Stimulated activated CD8-positive, alpha-beta memory T cell treated with anti-CD3 and anti-CD28 coated beads, Interleukin-4, amount 100 ng/mL, for 4 hours (primary cell): ENCODE data around the gene RYR3.

Source experiments
- DNase-seq, 2 donors: peaks; one replicate each; pipeline ENCODE4 v3.0.0-alpha.2; 2020; ENCODE audit warnings: low read depth in 2 of 2, low spot score in 1 of 2

RYR3 gene

GRCh38 chr15:33380406-33380805, 69.6 kb downstream of the RYR3 start:
- no peak for DNase-seq

DNA sequence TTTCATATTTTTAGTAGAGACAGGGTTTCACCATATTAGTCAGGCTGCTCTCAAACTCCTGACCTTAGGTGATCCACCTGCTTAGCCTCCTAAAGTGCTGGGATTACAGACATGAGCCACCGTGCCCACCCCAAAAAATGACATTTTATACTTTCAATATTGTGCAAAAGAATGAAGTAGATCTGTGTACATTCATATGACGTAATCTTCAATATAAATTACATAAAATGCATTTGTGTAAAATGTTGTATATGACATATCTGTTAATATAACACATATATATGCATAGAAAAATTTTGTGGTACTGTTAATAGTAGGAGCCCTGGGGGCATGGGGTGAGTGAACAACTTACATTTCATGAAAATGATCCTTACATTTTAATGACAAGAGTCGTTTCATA, 71.7 kb downstream of the RYR3 start:
- DNase-seq: no peak

GRCh38 chr15:33384307-33384706, 73.5 kb downstream of the RYR3 start:
- no peak for DNase-seq

DNA sequence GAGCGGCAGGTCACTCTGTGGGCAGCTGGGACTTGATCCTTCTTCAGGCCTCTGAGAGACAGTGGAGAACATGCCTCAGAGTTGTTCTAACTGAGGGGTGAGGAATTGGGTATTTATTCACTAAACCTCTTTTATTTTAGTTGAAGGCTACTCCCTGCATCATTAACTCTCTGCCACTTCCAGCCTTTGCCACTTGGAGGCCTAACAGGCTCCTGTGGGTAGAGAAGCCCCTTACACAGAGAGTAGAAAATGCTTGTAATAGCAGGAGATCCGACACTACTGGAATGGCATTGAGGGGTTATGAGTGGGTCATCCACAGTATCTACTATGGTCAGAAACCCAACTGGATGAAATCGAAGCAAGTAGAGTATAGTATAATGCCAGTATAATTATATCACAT, 81.7 kb downstream of the RYR3 start:
- DNase-seq: no peak

- no peak for DNase-seq
Measured at GRCh38 chr15:33393546-33393945, 82.8 kb downstream of the RYR3 start.

- no peak for DNase-seq
Measured at GRCh38 chr15:33395321-33395720, 84.6 kb downstream of the RYR3 start.

GRCh38 chr15:33395846-33396245, 85.1 kb downstream of the RYR3 start:
- no peak for DNase-seq

GRCh38 chr15:33396475-33396874, 85.7 kb downstream of the RYR3 start:
- DNase-seq: no peak

DNA sequence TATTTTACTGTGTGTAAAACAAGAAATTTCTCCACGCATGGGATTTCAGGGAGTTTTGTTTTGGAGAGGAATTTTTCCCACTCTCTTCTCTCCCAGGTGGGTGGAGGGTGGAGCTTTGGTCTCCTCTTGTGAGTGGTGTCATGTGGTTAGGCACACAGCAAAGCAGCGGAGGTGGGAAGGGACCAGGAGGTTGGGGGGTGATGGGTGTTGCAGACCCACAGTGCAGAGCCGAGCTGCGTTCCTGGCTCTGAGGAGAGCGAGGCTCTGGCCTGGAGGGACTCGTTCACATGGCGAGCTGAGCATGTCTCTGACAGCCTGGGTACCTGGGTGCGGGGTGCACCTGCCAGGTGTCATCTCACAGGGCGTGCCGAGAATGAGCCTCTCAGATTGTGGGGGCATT, 87.8 kb downstream of the RYR3 start:
- DNase-seq: no peak

GRCh38 chr15:33400941-33401340, 90.2 kb downstream of the RYR3 start:
- DNase-seq: no peak

DNA sequence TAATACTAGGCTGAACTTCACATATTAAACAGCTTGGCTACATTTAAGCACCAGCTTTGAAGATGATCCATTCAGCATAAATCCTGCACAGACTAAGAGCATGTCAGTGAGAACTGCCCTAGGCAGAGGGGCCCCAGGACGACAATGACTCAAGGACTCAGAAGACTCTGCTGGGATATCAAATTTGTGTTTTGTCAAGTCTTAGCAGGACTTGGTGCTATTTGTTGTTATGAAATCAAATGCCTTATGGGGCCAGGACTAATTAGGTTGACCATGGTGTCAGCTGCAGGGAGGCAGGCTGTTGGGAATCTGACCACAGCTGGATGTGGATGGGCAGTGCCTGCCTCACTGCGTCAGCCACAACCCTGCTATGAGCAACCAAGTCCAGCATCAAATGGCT, 91.8 kb downstream of the RYR3 start:
- DNase-seq: no peak

GRCh38 chr15:33405096-33405495, 94.3 kb downstream of the RYR3 start:
- DNase-seq: no peak

DNA sequence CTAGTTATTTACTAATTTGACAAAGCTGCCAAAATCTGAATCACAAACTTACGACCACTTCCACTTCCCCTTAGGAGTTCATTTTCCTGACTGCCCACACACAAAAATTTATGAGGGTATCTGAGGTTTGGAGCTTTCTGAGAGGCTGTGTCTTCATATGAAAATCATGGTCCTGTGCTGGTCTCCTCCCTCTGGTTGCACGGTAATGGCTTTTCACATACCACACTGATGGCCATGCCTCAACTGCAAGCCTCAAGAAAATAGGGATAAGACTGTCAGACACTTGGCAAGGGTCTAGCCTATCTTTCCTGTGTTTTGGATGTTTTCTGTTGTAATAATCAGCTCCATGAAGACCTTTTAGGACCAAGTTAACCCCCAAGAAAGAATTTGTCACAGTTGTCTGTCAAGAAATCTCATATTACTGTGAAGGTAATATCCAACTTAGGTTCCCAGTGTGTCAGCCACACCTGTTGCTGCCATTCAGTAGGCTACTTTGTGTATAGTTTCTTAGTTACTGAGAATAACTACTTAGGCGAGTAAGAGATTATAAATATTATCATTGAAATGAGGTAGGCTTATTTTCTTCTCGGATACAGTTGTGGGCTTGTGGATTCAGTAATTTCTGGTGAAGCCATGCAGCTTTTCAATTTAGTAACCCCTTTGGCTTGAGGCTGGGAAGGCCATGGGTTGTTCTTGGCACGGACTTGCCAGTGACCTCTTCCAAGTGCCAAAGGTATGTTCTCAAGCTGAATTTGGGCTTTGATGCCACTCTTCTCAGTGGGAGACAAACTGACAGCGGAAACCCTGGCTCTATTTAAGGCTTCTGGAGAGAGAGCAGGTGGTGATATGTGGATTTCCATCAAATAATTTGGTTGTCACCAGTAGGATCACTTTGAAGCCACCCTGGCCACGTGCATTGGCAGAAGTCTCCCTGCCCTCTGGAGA, 101.1 kb downstream of the RYR3 start:
- DNase-seq: no peak

- DNase-seq: no peak
Measured at GRCh38 chr15:33419701-33420100, 108.9 kb downstream of the RYR3 start.

- DNase-seq: no peak
Measured at GRCh38 chr15:33424025-33424424, 113.3 kb downstream of the RYR3 start.

- DNase-seq: no peak
Measured at GRCh38 chr15:33425142-33425541, 114.4 kb downstream of the RYR3 start.

DNA sequence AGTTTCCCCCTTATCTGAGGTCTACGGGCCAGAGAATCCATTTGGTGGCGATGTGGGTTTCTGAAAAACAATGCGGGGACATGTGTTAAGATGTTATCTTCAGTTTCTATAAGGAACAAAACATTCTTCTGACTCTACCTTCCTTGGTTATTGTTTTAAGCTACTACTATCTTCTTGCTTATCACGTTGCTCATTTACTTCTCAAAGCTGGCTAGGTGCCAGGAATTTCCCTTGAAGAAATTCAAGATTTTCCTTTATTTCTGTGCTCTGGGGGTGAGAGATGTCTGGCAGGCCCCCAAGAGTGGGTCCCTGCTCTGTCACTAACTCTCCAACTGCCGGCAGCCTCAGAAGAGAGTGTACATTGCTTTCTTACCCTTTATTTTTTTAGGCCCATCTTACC, 119.8 kb downstream of the RYR3 start:
- no peak for DNase-seq

- no peak for DNase-seq
Measured at GRCh38 chr15:33433821-33434220, 123.1 kb downstream of the RYR3 start.

GRCh38 chr15:33438396-33438795, 127.6 kb downstream of the RYR3 start:
- no peak for DNase-seq

- no peak for DNase-seq
Measured at GRCh38 chr15:33440900-33441299, 130.1 kb downstream of the RYR3 start.

DNA sequence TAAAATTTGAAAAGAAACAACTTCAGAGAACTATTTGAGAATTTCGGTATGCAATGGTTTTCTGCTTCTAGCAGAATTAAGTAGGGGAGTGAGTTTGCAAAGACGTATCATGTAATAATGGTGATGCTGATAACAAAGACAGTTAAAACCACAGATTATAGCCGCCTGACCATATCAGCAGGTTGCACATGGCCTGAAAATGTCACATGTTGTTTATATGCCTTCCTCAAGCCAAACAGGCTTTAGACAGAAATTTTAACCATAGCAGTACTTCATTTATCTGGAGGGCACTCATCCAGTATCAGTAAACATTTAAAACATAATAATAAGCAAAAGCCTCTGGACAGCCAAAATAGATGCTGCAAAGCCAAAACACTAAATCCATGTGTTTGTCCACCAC, 131.7 kb downstream of the RYR3 start:
- DNase-seq: no peak

GRCh38 chr15:33443708-33444107, 132.9 kb downstream of the RYR3 start:
- DNase-seq: no peak

DNA sequence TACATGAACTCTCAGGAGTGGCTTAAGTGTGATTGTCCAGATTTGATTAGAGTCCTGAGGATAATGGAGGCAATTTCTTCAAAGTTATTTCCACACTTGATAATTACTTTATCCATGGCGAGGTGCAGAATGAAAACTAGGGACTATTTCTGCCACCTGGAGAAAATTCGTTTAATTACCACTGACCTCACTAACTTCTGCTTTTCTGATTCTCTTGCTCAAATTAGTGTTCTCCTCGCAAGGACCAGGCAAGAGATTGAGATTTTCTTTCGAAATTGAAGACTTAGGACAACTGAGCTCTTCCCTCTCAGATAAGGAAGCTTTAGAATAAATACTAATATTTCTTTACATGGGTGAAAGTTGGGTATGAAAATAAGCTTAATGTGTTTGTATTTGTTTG, 135.2 kb downstream of the RYR3 start:
- no peak for DNase-seq
